Ishikawa (cell line): Measurements from ENCODE around the gene VPS18.

Source experiments
- CEBPB ChIP-seq: IDR thresholded peaks from 2 replicates; pipeline ENCODE4 v1.6.1; 2012
- CREB1 ChIP-seq: IDR thresholded peaks from 2 replicates; pipeline ENCODE4 v1.6.1; 2012; ENCODE audit warnings: low read depth
- EGR1 ChIP-seq: IDR thresholded peaks from 2 replicates; pipeline ENCODE4 v1.6.1; 2012
- EP300 ChIP-seq: IDR thresholded peaks from 2 replicates; pipeline ENCODE4 v1.6.1; 2012; ENCODE audit warnings: borderline replicate concordance
- FOXM1 ChIP-seq: IDR thresholded peaks from 2 replicates; pipeline ENCODE4 v1.6.1; 2012; ENCODE audit warnings: low read depth, borderline replicate concordance
- MAX ChIP-seq: IDR thresholded peaks from 2 replicates; pipeline ENCODE4 v1.6.1; 2012
- NFIC ChIP-seq: IDR thresholded peaks from 2 replicates; pipeline ENCODE4 v1.6.1; 2012
- RAD21 ChIP-seq: IDR thresholded peaks from 2 replicates; pipeline ENCODE4 v1.6.1; 2012; ENCODE audit warnings: low read depth
- REST ChIP-seq: IDR thresholded peaks from 2 replicates; pipeline ENCODE4 v1.6.1; 2012; ENCODE audit warnings: low read depth, mild to moderate bottlenecking
- TAF1 ChIP-seq: IDR thresholded peaks from 2 replicates; pipeline ENCODE4 v1.6.1; 2012; ENCODE audit warnings: low read depth, mild to moderate bottlenecking
- TCF12 ChIP-seq: IDR thresholded peaks from 2 replicates; pipeline ENCODE4 v1.6.1; 2012; ENCODE audit warnings: low read depth
- TEAD4 ChIP-seq: IDR thresholded peaks from 2 replicates; pipeline ENCODE4 v1.6.1; 2012
- YY1 ChIP-seq: IDR thresholded peaks from 2 replicates; pipeline ENCODE4 v1.6.1; 2012; ENCODE audit warnings: low read depth
- ZBTB7A ChIP-seq: IDR thresholded peaks from 2 replicates; pipeline ENCODE4 v1.6.1; 2012; ENCODE audit warnings: low read depth
- TF ChIP-seq, protein P1 (sequence below): IDR thresholded peaks from 2 replicates; pipeline ENCODE4 v1.6.1; 2012

Gene VPS18

DNA sequence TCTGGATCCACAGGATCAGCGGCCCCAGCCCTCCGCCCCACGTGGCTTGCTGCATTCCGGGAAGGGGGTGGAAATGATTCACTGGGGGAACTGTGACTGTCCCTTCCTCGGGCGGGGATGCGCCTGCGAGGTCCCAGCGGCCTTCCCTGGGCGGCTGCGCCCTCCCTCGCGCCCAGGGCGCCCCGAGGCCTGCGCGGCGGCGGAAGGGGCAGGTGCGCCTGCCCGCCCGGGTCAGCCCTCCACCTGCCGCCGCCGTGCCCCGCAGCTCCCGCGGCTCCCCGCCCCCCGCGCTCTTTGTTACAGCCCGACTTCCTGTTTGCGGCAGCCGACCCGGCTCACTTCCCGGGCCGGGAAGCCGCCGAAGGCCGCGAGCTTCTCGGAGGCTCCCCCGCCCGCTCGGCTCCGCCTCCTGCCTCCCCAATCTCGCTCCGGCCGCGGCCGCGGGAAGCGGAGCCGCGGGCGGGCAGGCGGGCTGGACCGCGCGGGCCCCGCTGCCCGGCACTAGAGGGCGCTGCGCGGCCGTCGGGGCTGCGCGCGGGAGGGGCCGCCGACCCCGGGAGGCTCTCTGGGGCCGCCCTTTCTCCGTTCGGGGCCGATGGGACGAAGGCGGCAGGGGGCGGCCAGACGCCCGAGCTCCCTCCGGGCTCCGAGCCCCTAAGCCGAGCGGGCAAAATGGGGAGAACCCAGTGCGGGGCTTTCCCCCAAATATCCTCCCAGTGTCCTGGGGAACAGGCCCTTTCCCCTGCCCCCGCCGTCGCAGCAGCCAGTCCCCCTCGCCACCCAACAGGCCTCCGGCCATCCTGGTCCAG lies 47.5 kb downstream of the VPS18 start:
- TF ChIP-seq TEAD4: peak; percentile 57; the same call in 1 of the 2 replicates
- no peak for TF ChIP-seq NFIC
- no peak for TF ChIP-seq CREB1
- TF ChIP-seq ZBTB7A: peak; percentile 59; the same call in 1 of the 2 replicates
- TF ChIP-seq MAX: peak; percentile 72
- TF ChIP-seq, protein P1, sequence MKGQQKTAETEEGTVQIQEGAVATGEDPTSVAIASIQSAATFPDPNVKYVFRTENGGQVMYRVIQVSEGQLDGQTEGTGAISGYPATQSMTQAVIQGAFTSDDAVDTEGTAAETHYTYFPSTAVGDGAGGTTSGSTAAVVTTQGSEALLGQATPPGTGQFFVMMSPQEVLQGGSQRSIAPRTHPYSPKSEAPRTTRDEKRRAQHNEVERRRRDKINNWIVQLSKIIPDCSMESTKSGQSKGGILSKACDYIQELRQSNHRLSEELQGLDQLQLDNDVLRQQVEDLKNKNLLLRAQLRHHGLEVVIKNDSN: peak; percentile 52
- peak; percentile 48; the same call in 1 of the 2 replicates for TF ChIP-seq RAD21
- no peak for TF ChIP-seq REST
- TF ChIP-seq EGR1: no peak
- TF ChIP-seq TAF1: no peak
- TF ChIP-seq YY1: peak; percentile 42
- TF ChIP-seq EP300: no peak
- peak; percentile 30; the same call in 1 of the 2 replicates for TF ChIP-seq TCF12

DNA sequence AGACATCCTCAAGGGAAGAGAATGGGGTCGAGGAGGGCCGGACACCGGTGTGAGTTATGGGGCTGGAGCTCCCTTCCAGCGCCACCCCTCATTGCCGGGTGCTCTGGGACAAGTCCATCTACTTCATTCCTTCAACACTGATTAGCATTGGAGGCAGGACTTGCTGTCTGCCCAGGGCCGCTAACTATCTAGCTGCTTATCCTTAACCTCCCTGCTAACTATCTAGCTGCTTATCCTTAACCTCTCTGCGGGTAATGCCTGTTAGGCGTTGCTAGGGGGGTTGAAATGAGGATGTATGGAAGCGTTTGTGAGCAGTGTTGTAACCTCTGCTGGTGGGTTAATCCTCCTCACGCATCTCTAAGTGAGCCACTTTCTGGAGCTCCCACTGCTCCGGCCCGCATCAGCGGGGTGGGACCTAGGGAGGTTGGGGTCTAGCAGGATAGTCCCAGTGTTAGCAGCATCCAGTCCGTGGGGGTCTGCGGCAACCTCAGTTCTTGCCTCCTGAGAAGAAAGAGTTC lies 48.1 kb downstream of the VPS18 start:
- no peak for TF ChIP-seq FOXM1

DNA sequence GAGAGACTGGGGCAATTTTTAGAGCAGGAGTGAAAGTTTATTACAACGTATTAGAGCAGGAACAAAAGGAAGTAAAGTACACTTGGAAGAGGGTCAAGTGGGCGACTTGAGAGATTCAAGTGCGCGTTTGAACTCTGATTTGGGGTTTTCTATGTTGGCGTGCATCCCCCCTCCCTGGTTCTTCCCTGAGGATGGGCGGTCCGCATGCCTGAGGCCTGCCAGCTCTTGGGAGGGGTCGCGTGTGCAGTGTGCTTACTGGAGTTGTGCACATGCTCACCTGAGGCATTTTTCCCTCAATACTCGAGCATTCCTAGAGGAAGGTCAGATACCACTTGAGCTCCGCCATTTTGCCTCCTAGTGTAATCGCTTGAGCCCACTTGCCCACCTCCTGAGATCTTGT lies 48.6 kb downstream of the VPS18 start:
- TF ChIP-seq MAX (no peak), FOXM1 (no peak), ZBTB7A (no peak), REST (no peak), TCF12 (no peak), NFIC (no peak), EP300 (no peak), YY1 (no peak)

DNA sequence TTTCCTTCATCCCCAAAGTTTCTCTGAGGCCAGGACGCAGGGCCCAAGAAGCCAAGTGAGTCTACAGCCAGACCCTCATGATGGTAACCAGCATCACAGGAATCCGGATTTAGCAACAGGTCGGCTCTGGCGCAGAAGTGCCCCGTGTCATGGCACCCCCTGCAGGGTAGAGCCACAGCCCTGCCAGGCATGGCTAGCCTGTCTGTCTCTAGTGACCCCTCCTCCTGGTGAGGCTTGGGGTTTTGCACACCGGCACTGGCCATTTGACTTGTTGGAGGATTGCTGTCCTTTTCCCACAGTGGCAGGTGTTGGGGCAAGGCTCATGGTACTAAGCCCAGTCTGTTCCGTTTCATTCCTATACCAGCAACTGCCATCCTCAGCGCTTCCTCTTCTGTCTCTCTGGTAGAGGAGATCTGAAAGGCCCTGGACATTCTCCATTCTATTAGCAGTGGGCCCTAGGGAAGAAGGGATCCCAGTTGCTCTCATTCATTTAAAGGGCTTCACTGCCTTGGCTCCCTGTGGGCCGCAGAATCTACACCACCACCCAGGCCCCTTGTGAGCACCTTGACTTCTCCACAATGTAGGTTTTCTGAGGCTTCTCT lies 49.6 kb downstream of the VPS18 start:
- TF ChIP-seq CREB1: no peak
- TF ChIP-seq EGR1: no peak
- TF ChIP-seq NFIC: no peak
- no peak for TF ChIP-seq REST

DNA sequence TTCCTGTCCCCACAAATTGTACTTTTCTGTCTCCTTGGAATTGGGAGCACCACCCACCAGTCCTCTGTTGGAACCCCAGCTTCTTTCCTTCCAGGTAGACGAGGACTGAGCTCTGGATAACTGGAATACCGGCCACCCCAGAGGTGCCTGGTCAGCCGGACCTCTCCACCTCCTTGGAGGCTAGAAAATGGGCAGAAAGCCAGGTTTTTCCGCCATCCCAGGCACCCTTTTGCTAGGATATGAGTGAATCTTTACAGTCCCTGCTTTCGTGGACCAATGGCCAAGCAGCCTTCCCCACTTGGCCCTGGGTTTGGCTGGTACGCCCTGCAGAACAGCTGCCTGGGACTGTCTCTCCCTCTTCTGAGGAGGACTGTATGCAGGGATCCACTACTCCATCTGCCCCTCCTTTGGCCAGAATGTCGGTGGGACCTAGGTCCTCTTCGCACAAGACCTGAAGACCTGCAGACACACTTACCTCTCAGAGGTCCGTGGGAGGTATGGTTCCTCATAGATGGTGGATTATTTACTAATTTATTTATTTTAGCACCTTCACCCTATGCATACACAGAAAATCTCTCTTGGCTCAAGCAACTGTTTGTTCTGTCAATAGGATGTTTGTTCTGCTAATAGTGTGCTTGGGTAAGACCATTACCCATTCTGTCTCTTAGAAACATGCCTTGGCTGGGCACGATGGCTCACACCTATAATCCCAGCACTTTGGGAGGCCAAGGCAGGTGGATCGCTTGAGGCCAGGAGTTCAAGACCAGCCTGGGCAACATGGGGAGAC lies 50.5 kb downstream of the VPS18 start:
- TF ChIP-seq EGR1 (no peak), CEBPB (no peak), MAX (no peak), EP300 (no peak), FOXM1 (no peak), TAF1 (no peak), CREB1 (no peak), TCF12 (no peak), ZBTB7A (no peak), NFIC (no peak), YY1 (no peak), TEAD4 (no peak), REST (no peak), RAD21 (no peak)
- TF ChIP-seq, protein P1: no peak
